ENCODE results near the gene OR2L5.

The OR2L5 gene

DNA sequence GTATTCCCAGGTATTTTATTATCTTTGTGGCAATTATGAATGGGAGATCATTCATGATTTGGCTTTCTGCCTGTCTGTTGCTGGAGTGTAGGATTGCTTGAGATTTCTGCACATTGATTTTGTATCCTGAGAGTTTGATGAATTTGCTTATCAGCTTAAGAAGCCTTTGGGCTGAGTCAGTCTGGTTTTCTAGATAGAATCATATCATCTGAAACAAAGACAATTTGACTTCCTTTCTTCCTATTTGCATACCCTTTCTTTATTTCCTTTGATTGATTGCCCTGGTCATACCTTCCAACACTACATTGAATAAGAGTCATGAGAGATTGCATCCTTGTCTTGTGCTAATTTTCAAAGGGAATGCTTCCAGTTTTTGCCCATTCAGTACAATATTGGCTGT lies 41.2 kb downstream of the OR2L5 start:
- DNase-seq (ENCODE audit: low read depth): no peak
- H3K4me3 ChIP-seq (ENCODE audit: low read depth, low read length): no peak overlapping the region
- TF ChIP-seq, protein P1, sequence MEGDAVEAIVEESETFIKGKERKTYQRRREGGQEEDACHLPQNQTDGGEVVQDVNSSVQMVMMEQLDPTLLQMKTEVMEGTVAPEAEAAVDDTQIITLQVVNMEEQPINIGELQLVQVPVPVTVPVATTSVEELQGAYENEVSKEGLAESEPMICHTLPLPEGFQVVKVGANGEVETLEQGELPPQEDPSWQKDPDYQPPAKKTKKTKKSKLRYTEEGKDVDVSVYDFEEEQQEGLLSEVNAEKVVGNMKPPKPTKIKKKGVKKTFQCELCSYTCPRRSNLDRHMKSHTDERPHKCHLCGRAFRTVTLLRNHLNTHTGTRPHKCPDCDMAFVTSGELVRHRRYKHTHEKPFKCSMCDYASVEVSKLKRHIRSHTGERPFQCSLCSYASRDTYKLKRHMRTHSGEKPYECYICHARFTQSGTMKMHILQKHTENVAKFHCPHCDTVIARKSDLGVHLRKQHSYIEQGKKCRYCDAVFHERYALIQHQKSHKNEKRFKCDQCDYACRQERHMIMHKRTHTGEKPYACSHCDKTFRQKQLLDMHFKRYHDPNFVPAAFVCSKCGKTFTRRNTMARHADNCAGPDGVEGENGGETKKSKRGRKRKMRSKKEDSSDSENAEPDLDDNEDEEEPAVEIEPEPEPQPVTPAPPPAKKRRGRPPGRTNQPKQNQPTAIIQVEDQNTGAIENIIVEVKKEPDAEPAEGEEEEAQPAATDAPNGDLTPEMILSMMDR (IDR thresholded peaks at IDR 0.05; ENCODE audit: low read depth, low read length, missing control alignments): no peak

DNA sequence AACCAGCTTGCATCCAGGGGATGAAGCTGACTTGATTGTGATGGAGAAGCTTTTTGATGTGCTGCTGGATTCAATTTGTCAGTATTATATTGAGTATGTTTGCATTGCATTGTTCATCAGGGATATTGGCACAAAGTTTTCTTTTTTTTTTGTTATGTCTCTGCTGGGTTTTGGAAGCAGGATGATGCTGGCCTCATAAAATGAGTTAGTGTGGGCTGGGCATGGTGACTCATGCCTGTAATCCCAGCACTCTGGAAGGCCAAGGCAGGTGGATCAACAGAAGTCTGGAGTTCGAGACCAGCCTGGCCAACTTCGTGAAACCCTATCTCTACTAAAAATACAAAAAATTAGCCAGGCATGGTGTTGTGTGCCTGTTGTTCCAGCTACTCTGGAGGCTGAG lies 41.8 kb downstream of the OR2L5 start:
- no peak for DNase-seq (ENCODE audit: low read depth)
- H3K4me3 ChIP-seq (ENCODE audit: low read depth, low read length): no peak overlapping the region
- TF ChIP-seq, protein P1 (IDR thresholded peaks at IDR 0.05; ENCODE audit: low read depth, low read length, missing control alignments): no peak

DNA sequence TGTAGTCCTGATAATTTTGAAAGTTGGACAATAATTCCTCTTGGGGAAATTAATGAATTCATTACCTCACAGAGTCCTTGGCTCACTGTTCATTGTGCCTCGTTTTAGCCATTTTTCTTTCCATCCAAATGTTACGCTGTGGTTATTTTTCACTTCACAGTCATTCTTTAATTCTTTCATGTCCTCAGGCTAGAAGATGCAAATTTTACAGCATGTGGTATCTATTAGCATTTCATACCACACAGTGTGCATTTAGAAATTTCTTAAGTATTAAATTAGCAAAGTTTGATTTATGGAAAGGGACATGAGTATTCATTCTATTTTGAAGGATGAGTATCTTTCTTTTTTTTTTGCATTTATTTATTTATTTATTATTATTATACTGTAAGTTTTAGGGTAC lies 51.6 kb downstream of the OR2L5 start:
- TF ChIP-seq, protein P1 (IDR thresholded peaks at IDR 0.05; ENCODE audit: low read depth, low read length, missing control alignments): no peak
- H3K4me3 ChIP-seq (ENCODE audit: low read depth, low read length): no peak overlapping the region
- DNase-seq (ENCODE audit: low read depth): no peak

DNA sequence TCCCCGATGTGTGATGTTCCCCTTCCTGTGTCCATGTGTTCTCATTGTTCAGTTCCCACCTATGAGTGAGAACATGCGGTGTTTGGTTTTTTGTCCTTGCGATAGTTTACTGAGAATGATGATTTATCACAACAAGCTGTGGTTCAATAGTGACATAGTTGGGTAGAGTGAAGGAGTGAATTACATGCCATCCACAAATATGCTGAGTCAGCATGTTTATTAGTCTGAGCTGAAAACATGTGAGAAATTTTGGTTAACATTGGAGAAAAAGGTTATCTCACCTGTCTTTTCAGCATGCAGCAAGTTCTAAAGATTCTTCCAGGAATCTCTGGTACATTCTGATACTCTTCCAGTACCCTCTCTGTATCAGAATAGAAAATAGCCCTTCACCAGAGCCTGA lies 52.1 kb downstream of the OR2L5 start:
- H3K4me3 ChIP-seq (ENCODE audit: low read depth, low read length): no peak overlapping the region
- no peak for DNase-seq (ENCODE audit: low read depth)
- TF ChIP-seq, protein P1 (IDR thresholded peaks at IDR 0.05; ENCODE audit: low read depth, low read length, missing control alignments): no peak
